Activated naive CD8-positive, alpha-beta T cell treated with anti-CD3 and anti-CD28 coated beads, Interleukin-2, amount 50 U/mL, for 16 hours (primary cell): ENCODE data around the gene GPR149.

ENCODE experiments used
- DNase-seq: peaks from one replicate; pipeline ENCODE4 v3.0.0-alpha.2; 2020; ENCODE audit warnings: low read depth, low spot score

GPR149 gene

DNA sequence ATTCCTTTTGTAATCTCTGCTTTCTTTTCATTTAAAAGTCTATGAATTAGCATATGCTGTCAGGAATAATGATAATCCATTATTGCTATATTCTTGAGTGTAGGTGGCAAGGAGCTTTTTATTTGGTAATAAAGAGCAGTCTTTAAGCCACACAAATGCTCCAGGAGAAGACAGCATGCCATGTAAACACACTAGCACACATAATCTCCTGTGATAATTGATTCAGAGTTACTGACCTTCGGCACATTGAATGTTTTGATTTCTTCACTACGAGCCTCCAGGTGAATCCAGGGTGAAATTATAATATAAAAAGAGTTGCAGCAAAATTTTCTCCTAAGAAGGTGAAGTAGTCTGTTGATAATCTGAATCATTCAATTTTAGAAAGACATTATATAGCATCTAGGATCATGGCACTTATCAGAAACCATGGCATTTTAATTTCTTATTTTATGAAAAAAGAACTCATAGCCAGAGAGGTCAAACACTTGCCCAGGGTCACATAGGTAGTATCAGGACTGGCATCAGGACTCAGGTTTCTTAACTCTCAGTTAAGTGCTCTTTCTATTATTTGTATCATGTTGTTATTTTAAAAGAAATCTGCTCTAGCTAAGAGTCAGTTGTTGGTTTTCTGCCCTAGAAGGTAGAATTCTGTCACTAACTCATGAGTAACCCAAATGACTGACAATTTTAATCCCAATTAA is 84.4 kb downstream of the GPR149 start:
- DNase-seq: no peak

DNA sequence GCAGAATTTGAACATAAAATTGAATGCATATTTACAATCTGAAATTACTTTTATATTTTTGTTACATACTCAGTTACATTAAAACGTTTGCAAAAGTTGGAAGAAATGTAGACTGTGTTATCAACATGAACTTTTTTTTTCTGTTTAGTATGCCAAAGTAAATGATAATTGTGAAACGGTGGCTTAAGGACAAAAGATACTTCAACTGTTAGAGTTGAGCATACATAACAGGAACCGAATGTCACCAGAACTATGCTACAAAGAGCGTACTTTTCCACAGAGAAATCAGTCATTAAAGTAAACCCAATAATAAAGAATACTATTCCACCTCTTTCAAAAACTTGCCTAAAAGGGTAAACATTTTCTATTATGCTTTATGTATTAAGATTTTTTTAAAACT is 91.4 kb downstream of the GPR149 start:
- no peak for DNase-seq

DNA sequence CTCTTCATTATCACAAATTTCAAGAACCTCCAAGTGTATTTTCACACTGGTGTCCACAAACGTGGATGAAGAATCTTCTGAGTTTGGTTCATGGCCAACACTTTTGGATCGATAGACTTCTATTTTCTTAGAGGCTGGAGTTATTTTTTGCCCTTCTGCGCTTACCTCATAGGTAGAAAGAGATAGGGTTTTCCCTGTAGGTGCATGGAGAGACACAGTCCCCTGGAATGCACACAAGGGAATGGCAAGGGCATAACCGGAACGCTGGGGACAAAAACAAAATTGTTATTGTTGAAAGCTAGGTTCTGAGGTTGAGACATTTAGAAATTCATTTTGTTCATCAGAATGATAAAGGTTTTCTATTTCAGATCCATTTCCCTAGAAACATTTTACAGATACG is 92.0 kb downstream of the GPR149 start:
- no peak for DNase-seq

DNA sequence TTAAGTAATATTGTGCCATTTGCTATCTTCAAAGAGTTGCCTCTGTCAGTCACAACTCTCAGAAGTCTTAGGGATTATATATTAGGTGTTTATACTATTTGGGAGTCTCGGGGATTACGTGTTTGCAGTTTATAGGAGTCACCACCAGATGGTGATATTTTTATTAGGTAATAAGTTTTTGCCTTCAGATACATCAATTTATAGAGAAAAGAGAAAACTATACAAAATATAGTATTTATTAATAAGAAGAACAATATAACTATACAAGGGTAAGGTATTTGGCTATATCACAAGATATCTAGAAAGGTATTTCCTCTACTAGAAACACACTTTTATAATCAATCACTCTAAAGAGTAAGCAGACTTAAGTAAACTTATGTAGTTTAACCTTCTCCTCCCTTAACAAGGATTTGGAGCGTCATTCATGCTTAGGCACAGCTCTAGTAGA is 95.0 kb downstream of the GPR149 start:
- no peak for DNase-seq

DNA sequence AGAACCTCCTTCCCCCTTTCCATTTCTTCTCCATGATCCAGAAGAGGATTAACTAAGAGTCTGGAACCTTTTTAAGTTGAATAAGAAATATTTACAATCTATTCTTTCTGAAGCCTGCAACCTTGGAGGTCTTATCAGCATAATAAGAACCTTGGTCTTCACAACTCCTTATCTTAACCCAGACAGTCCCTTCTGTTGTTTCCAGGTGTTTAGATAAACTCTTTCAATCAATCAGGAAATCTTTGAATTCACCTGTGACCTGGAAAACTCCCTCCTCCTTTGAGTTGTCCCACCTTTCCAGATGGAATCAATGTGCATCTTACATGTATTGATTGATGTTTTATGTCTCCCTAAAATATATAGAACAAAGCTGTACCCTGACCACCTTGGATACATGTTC is 102.1 kb downstream of the GPR149 start:
- DNase-seq: no peak

DNA sequence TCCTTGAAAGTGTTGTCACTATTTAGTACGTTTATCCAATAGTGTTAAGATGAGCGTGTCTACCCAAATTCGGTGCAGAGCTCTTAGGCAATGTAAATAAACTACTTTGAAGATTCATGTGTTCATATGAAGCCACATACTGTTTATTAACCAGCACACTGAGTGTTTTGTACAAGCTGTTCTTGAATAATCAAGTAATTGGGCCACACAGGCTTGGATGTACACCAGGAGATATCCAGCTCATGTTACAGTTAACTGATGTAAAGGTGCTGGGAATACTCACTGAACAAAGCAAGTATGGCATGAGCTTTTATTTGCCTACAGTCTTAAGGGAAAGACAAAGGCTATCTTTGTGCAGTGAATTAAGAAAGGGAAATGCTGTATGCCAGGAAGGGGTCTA is 105.1 kb downstream of the GPR149 start:
- no peak for DNase-seq

DNA sequence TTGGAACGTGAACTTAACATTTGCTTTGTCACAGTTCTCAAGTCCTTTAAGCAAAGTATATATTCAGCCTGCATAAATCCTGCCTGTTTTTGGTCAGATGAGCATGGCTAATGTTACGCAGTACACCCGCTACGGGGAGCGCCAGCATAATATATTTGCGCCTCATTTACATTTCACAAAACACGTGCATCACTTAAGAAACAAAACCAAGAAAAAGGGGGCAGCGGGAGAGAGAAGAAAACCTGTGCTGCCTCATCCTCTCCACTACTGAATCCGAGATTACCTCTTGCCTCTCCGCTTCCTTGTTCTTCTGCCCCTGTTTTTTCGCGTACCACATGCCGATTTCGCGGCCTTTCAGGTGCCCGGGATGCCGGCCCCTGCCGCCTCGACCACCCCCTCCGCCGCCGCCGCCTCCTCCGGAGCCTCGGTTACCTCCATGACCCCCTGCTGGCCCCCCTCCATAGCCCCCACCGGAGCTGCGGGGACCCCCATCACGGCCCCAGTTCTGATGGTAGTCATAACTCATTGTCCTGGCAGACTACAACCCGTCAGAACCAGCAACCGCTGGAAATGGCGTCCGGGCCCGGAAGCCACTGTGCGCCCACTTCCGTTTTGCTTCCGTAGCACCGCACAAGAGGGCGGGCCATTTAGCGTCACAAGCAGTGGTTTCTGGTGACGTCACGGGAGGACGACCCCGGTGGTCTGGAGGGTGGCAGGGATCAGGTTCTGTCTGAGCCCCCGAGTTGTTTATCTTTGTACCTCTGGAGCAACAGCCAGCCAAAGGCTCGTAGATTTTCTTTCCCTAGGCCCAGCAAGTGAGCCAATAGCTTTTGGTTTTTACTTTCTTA is 105.9 kb downstream of the GPR149 start, which contains the start of gene DHX36:
DHX36 (minus strand) TSS at position 597 of the 848 bp plus-strand sequence; CDS start at position 526, 71 bp downstream.
- peak; percentile 77 for DNase-seq

DNA sequence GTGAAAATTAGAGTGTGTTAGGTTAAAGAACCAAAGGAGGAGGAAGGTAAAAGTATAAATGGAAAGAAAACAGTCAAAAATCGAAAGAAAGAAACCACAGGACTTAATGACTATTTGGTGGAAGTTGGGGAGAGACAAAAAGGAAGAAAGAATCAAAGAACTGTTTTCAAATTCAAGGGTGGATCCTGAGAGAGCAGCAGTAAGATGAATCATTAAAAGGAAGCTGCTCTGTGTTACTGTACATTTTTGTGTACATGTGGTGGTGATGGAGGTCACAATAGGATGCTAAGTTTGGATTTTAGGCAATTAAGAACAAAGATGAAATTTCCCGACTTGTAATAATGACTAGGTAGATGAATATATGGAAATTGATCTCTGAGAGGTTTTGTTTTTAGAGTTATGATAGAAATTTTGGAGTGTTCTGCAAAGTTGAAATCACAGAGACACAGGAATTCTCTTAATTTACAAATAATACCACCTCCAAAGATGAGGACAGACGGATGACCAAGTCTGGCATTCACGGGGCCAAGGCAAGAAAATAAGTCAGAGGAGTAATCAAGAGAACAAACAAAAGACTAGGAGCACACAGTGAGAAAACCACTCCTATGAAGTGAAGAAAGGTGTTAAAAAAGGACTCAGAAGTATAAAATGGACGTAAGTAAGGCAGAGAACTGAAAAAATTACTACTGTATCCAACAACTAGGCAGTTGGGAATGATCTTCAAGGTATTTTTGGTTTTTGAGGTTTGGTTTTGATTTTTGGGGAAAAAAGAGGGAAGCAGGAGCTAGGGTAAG is 112.8 kb downstream of the GPR149 start:
- DNase-seq: no peak

DNA sequence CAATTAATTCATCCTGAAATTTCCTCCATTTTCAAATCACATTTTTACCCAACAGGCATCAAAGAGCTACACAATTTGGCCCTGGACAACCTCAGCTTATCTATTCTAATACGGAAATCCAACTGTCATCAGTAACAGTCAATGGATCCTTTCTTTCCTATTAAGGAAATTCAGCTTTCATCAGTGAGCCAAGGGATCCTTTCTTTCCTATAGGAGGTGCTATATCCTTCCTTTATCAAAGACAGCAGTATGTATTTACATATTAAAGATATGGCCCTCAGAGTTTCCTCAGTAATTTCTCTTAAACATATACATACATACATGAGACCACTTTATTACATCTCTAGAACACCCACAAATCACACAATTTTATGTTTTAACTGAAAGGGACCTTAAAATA is 115.8 kb downstream of the GPR149 start:
- no peak for DNase-seq

DNA sequence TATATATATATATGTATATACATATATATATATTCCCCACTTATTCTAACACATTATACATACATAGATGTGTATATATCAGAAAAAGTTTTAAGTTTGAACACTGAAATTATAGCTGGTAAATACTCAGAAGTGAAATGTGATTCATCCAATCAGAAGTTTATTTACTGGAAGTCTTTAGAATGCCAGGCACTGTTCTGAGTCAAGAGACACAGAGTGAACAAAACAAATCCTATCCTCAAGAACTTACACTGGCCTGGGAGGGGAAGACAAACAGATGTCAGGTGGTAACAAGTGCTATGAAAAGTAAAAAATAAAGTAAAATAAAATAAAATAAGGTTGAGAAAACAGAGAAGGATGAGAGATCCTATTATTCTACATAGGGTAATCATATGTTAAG is 119.2 kb downstream of the GPR149 start:
- no peak for DNase-seq

DNA sequence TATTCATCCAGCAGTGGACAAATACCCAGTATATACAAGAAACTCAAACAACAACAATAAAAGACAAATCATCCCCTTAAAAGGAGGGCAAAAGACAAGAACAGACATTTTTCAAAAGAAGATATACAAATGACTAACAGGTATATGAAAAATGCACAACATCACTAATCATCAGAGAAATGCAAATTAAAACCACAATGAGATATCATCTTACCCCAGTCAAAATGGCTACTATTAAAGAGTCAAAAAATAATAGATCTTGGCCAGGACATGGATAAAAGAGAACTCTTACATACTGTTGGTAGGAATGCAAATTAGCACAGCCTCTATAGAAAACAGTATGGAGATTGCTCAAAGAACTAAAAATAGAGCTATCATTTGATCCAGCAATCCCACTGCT is 122.6 kb downstream of the GPR149 start:
- DNase-seq: no peak

DNA sequence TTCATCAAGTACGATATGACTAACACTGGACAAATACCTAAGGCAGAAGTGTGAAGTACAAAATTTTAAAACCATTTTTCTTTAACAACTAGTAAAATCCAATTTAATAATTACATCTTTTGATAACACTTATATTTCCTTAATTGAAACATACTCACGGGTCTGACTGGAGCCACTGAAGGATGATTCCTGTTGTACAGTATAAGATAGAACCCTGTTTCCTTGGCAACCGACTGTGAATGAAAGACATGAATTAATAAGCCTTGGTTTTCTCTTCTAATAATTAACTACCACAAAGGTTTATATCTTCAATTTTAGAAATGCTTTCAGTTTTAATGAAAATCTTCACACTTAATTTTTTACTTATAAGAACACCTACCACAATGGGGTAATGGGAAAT is 125.1 kb downstream of the GPR149 start:
- no peak for DNase-seq

DNA sequence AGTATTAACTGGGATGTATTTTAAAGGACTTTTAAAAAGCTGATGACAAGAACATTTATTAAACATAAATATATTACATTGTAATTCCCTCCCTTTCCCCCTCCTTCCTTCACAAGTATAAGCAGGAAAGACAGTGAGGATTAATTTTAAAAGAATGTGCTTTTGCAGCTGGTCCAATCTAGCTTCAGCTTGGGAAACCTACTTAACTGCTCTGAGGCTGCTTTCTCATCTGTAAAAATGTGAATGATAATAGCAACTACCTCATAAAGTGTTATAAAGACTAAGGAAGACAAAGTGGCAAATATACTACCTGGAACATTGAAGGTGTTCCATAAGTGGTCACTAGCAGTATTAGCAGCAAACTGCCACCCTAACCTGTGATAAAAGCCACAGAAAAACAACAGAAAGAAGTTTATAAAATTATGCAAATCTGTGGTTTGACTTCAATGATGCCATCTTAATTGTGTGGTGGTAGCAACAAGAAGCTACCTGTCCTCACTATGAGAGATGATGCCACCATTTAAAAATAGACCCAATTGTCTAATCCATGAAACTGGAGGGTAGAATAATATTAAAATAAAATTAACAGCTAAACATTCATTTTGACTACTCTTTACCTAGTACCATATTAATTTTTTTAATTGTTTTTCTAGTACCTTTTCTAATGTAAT is 125.7 kb downstream of the GPR149 start:
- DNase-seq: no peak

DNA sequence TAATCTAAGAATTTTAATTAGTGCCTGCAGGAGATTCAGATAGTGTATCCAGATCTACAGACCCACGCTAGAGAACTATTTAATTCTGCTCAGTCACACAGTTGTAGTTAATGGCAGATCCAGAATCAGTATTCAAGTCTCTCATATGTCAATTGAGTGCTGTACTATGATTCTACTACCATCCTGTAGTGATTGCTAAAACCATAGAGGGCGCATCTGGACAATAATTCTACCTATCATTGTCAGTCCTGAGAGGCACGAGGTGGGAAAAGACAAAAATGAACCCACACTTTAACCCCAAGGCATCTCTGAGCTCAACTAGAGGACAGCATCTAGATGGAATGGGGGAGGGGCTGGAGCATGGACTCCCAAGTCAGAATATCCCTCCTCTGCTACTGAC is 128.4 kb downstream of the GPR149 start:
- DNase-seq: no peak

DNA sequence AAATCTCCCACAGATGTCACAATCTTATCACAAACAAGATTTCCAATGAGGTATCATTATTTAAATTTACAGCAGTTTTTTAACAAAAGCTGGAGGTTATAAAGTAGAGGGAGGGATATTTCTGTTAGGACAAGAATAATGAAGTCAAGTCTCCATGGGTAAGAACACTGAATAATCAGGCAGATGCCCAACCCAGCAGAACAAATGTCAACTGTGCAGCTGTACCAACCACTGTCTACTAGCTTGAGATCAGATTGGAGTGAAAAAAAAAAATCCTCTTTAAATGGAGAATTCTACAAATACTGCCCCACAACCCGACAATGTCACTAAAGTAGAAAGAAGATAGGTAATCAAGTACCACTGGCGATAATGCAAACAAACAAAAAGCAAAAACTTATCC is 136.0 kb downstream of the GPR149 start:
- DNase-seq: no peak

DNA sequence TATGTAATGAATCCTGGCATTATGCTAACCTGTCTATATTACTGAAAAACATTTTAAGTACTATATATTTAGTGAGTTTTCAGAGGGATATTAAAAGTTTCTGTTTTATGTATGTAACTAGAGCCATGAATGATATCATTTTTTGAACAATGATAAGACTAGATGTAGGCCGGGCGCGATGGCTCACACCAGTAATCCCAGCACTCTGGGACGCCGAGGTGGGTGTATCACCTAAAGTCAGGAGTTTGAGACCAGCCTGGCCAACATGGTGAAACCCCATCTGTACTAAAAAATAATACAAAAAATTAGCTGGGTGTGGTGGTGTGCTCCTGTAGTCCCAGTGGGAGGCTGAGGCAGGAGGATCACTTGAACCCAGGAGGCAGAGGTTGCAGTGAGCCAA is 139.8 kb downstream of the GPR149 start:
- DNase-seq: no peak
